Endometrial microvascular endothelial cells (primary cell): ENCODE results near the gene CD276. TPM values are rescaled to one million over a fixed set of nuclear protein-coding genes. Genes with fewer than 3 reads are reported as not detected.
"Not testable (repeated sequence)": the region's sequence is repeated elsewhere in the genome, so short reads cannot be mapped to it uniquely, and the experiment has no call there.

ENCODE experiments used
- in situ Hi-C: cut with HindIII; loops from 2 replicates; pipeline ENCODE4 v1.10.0; 2017; ENCODE audit warnings: low sequenced_read_pairs, low pct_unique_long_range_greater_than_20kb; ENCODE audit errors: inconsistent ontology term
- total RNA-seq: library from RNA; depleted of rRNA; stranded (reverse); fragments of >200 nt; gene quantifications from one replicate; pipeline ENCODE4 v1.2.3, GENCODE V29; 2015; ENCODE audit errors: inconsistent ontology term

Gene CD276
- total RNA-seq: 108 TPM

DNA sequence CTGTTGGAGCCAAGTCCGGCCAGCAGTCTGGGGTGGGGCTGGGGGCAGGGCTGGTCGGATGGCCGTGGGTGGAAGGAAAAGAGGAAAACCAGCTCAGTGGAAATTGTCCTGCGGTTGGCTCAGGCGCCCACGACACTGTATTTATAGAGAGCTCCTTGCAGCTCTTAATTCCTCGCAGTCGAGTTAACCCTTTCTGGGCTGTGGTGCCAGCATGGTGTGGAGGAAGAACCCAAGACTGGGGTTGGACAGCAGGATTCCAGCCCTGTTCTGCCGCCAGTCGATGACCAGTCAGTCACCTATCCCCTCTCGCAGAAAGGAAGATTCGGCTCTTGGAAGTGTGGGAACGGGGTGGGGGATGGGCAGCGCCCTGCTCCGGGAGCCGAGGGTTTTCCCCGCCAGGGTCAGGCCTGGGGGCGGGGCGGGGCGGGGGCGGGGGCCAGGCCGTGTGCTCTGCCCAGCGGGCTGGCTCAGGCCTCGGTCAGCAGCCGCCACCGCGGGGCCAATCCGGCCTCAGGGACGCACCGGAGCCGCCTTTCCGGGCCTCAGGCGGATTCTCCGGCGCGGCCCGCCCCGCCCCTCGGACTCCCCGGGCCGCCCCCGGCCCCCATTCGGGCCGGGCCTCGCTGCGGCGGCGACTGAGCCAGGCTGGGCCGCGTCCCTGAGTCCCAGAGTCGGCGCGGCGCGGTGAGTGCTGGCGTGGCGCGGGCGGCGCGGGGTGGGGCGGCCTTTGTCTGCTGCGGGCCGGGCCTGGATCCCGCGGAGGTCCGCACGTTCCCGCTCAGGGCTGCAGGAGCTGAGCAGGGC lies at the start of gene CD276:
CD276 (plus strand) TSS at position 607 of the 804 bp plus-strand sequence. CDS start 15,257 bp downstream, outside the sequence.
- in situ Hi-C loops: no loop called here

DNA sequence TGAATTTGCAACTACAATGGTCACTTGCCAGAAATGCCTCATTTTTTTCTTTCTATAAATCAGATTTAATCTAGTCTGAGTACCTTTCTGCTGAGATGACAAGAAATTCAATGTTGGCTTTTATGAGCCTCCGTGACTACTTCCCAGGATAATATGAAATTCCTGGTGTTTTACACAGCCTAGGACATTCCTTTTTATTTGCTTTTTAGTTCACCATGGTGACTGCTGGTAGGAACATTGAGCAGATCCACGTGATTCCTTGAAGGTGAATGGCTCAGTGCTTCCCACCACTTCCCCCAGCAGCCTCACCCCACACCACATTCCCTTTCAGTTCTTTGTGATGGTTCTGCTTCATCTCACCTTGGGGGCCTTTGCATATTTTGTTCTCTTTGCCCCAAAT lies 46.7 kb upstream of the CD276 start:
- in situ Hi-C loops: no loop called here

DNA sequence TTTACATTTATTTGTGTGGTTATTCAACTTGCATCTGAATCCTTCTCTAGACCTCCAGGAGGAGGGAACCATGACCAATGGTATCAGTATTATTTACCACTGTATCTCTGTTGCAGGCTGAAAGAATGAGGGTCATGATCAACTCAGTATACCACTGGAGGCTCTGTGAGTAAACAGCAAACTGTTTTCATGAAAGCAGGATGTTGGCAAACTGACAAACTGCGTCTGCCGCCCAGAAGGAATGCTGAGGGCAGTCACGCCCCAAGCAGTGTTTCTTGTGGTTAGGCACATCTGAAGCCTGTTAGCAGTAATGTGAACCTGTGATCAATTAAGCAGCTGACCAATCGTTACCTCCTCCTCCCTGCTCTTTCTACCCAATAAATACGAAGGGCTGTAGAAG lies 44.7 kb upstream of the CD276 start:
- in situ Hi-C loops: not testable (repeated sequence)

DNA sequence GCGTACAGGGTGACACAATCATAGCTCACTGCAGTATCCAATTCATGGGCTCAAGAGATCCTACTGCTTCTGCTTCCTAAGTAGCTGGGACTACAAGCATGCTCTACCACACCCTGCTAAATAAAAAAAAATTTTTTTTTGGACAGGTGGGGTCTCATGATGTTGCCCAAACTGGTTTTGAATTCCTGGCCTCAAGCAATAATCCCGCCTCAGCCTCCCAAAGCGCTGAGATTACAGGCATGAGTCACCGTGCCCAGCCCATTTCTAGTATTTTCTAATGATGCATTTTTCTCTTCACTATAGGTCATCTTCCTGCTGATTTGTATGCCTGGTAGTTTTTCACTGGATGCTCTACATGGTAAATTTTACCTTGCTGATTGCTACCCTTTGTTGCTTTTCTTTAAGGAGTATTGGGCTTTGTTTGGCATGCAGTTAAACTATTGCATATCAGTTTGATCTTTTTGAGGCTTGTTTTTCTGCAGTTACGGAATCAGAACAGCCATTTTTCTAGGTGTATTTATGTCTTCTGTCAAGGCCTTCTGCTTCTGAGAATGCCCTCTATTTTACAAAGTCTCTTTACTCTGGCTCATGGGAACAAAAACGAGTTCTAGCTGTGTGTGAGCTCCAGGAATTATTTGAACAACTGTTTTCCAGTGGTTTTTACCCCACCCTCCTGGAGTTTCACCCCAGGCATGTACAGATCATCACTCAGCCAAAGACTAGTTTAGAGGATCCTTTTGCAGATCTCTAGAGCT lies 36.7 kb upstream of the CD276 start:
- in situ Hi-C loops: no loop called here

DNA sequence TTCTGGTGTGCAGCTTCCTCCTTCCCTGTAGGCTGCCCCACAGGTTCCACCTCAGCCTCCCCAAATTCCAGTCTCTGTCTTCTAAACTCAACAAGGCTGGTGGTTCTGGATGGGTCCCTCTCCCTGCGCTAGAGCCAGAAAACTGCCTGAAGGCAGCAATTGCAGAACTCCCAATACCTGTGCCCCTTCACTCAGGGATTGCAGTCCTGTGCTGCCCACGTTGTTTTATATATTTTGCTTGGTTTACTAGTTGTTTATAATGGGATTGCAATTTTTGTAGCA lies 36.2 kb upstream of the CD276 start:
- in situ Hi-C loops: no loop called here

DNA sequence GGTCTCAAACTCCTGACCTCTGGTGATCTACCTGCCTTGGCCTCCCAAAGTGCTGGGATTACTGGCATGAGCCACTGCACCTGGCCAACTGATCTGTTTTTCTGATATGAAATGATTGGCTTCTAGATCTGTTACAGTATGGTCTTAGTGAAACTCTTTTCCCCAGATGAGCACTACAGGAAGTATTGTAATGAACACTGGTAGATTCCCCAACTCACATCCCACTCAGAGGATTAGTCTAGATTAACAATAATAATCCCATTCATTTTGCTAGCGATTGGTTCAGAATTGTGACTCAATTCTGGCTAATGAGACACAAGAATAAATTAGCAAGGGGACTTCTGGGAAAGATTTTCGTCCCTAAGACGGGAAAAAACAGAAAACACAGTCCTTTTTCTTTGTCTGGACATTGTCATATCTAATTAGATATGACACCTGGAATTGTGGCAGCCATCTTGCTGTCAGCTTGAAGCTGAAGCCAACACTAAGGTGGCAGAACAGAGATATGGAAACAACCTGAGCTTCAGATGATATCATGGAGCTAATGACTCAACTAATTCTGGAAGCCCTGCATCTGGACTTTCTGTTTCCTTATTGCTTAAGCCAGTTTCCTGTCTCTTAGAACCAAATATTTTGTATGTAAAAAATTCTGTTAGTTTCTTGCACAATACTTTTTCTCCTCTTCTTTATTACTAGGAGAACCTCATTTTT lies 33.6 kb upstream of the CD276 start:
- in situ Hi-C loops: no loop called here

DNA sequence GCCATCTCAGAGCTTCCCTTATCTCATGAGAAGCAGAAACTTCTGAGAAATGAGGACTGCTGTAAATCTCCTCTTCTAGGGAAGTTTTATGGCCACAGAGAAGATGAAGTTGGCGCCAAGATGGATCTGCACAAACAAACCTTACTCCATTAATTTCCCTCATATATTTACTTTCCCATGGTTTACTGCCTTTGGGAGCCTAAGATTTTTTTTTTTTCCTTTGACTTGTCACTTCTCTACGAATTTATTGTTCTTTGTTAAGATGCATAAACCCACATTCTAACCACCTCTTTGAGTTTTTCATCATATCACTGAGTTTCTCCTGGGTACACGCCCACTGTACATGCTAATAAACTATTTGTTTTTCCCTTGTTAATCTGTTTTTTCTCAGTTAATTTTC lies 29.5 kb upstream of the CD276 start:
- in situ Hi-C loops: no loop called here

DNA sequence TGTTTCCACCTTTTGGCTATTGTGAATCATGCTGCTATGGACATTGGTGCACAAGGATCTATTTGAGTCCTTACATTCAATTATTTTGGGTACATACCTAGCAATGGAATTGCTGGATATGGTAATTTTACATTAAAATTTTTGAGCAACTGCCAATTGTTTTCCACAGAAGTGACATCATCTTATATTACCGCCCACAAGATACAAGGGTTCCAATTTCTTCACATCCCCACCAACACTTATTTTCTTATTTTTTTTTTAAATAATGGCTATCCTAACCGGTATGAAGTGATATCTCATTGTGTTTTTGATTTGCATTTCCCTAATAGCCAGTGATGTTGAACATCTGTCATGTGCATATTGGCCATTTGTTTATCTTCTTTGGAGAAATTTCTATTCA lies 28.5 kb upstream of the CD276 start:
- in situ Hi-C loops: no loop called here

DNA sequence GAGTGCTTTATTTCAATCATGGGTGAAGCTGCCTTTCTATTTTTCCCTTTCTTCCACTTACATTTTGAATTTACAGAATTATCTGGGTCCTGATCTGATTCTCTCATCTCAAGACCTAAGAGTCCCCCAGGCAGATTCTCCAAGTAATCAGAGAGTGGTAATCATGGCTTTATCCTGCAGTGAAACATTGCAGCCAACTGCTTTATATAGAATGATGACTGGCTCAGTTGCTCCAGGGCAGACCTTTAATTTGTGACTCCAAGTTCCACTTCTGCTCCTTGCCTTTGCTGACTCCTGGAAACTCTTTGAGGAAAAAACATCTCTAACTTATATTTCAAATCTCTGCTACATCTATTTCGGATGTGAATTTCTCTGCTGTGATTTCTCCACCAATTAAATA lies 25.5 kb upstream of the CD276 start:
- in situ Hi-C loops: no loop called here

DNA sequence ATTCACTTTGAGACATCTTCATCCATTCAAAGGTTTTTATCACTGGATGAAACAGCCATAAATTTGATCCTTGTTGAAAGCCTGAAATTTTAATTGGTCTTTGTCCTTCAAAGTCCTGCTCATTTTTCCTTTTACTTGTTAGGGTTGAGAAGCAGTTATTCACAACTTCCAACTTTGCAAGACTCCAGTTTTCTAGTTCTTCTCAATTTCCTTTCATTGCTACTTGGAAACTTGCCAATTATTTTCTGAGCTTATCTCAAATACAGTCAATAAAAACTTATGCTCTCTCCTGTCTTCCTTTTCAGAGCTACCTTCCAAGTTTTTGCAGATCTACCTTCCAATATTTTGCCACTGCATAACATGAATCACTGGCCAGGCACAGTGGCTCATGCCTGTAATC lies 23.7 kb upstream of the CD276 start:
- in situ Hi-C loops: no loop called here

DNA sequence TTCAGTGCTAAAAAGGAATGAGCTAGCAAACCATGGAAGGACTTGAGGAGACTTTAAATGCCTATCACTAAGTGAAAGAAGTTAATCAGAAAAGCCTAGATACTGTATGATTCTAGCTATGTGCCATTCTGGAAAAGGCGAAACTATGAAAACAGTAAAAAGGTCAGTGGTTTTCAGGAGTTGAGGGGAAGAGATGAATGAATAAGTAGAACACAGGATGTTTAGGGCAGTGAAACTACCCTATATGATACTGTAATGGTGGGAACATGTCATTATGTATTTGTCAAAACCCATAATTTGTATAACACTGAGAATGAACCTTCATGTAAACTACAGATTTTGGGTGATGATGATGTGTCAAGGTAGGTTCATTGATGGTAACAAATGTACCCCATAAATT lies 9.6 kb upstream of the CD276 start:
- in situ Hi-C loops: no loop called here

DNA sequence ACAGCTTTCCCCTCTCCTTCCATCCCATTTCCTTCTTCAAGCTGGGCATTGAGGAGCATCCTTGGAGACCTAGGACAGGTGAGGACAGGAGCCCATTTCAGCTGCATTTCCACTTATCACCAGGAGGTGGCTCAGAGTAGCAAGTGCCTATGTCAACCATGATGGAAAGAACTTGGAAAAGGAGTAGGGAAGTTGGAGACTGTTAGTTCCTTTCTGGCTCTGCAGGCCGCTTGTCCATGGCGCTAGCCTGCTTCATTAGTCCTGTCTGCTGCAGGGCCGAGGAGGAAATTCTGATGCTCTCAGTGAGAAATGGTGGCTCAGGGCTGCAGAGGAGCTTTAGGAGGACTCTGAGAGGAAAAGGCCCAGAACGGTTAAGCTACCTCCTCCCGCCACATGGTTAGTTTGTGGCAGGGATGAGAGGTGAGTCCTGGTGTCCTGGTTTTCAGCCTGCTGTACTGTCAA lies 7.0 kb upstream of the CD276 start:
- in situ Hi-C loops: no loop called here

DNA sequence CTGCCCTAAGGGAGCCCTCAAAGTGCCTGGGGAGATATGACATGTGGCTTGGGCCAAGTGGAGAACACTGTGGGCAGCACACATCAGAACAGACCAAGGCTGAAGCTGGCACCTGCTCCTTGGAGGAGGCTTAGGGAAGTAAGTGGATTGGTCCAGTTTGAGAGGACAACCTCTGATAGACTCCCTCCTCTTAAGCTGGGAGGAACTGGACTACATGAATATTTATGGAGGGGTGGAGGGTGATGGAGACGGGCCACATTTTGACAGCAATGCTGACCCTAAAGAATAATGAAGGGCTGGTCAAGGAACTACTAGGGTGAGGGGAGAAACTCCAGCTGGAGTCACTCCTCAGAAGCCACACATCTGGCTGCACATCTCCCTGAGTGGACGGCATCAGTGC lies 6.5 kb upstream of the CD276 start:
- in situ Hi-C loops: no loop called here

DNA sequence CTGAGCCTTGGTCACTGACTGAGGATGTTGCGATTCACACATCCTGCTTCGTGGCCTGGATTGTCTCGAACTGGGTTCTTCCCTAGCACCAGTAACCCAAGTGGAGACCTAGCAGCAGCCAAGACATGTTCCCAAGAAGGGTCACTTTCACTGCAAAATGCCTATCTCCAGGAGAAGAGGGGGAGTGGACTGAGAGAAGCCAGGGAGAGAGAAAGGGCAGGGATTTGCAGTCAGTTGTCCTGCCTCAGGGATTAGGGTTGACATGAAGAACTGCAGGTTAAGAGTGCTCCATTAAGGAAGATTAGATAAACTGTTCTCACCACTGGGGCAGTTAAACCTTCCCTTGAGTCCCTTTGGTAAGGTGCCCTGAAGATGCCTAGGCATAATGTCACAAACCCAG lies 5.7 kb upstream of the CD276 start:
- in situ Hi-C loops: no loop called here

DNA sequence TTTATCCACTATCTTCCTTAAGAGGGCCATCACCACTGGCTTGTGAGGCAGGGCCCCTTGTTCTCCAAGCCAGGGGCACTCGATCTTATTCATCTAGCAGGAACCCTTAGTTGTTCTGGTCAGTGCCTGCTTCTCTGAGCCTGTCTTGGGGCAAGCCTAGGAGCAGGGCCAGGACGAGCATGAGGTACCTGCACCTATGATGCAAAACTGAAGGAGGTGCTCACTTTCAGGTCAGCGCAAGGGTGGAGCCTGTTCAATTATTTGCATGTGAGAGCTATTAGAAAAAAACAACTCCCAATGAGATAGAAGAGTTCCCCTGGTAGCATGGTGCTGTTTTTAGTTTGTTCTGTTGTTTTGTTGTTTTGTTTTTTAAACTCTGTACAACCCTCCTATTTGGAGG lies 5.0 kb upstream of the CD276 start:
- in situ Hi-C loops: no loop called here

DNA sequence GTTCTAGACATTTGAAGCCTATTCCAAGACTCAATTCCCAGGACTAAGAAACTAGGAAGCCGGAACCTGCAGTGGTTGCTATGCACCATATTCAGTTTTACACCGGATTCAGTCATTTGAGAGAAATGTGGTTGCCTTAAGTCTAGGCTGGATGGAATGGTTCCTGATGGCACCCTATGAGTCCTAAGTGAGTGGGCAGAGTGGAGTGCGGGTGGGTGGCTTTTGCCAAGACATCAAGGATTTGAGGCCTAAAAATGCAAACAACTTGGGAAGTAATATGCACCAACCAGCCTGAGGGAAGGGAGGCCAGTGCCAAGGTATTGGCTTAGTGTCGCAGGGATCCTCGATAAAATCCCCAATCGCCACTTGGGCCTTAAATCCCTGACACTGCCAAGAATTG lies 4.2 kb upstream of the CD276 start:
- in situ Hi-C loops: no loop called here

DNA sequence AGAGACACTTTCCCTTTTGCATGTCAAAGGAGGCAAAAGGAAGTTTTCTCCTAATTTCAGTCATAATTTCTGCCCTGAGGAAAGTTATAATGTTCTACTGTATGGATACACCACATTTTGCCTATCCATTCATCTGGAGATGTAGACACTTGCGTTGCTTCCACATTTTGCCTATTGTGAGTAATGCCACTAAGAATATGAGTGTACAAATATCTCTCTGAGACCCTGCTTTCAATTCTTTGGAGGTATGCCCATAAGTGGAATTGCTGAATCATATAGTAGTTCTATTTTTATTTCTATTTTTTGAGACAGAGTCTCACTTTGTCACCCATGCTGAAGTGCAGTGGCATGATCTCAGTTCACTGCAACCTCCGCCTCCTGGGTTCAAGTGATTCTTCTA lies 3.6 kb upstream of the CD276 start:
- in situ Hi-C loops: no loop called here

DNA sequence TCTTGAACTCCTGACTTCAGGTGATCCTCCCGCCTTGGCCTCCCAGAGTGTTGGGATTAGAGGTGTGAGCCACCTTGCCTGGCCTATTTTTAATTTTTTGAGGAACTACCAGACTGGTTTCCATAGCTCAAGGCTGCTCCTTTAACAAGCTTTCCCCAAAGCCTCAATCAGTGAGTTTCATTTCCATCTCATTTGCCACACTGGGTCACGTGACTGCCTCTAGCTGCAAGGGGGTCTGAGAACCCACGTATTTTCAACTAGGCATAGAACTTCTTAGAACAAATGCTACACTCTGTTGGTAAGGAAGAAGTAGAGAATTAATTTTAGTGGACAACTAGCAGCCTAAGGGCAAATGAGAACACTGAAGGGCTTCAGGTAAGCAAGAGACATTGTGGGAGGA lies 3.1 kb upstream of the CD276 start:
- in situ Hi-C loops: no loop called here

DNA sequence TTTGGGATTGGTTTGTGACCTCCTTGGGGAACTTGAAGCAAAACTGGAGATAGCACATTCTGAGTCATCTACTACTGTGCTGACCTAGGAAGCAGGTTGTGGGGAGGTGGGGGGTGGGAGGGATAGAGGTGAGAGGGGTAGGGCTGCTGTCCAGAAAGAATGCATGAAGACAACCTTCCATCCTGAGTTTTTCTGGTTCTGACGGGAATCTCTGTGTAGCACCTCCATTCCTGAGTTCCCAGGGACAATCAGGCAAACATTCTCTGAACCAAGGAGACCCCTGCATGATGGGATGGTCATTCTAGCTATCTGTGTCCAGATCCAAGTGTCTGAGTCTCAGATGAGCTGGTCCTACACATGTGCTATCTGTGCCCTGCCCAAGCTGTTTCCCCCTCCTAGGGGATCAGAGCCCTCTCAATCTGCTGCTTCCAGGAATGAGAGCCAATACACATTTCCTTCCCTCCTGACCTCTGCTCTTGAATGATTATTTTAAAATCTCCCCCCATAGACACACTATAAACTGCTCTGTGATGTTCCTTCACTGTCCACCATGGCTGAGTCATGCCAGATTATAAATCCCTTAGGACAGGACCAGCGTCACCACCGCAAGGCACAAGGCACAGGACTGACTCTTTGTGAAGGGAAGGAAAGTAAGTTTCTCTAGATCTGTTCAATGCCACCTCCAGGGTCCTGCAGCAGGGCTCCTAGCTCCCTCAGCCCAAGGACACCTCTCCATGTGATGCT lies 2.2 kb upstream of the CD276 start:
- in situ Hi-C loops: no loop called here
